GM19438 (cell line): ENCODE results near the gene TAGLN.
"Not testable (repeated sequence)": the region's sequence is repeated elsewhere in the genome, so short reads cannot be mapped to it uniquely, and the experiment has no call there.

Experiments
- ATAC-seq: cut with Tn5 transposase; IDR thresholded peaks from one replicate; pipeline ENCODE4 v1.9.1; 2021; ENCODE audit warnings: low read depth; ENCODE audit not compliant: unreplicated experiment

Gene TAGLN

DNA sequence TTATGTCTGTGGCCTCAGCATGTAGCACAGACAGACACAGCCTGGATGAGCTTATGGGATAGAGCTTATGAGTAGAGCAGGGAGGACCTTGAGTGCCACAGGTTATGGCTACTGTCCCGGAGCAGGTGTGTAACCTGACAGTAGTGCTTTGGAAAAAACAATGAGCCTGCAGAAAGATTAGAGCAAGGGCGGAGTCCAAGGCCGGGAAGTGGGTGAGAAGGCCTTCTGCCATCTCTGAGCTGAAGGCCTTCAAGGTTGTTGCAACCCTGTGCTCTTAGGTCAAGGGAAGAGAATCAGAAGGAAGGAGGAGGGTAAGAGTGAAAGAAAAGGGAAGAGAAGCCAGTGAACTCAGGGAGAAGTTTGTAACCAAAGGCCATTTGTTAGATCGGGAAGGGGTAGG lies 3.9 kb upstream of the TAGLN start:
- ATAC-seq: no peak

DNA sequence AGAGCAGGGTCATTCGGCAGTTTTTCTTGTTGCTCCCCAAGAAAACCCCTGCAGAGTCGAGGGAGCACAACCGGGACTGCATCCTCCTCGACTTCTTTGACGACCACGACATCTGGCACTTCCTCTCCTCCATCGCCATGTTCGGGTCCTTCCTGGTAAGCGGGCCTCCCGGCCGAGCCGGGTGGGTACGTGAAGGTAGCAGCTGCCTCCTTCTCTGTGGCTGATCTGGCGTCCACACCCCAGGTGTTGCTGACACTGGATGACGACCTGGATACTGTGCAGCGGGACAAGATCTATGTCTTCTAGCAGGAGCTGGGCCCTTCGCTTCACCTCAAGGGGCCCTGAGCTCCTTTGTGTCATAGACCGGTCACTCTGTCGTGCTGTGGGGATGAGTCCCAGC lies 3.4 kb upstream of the TAGLN start:
- ATAC-seq: no peak

DNA sequence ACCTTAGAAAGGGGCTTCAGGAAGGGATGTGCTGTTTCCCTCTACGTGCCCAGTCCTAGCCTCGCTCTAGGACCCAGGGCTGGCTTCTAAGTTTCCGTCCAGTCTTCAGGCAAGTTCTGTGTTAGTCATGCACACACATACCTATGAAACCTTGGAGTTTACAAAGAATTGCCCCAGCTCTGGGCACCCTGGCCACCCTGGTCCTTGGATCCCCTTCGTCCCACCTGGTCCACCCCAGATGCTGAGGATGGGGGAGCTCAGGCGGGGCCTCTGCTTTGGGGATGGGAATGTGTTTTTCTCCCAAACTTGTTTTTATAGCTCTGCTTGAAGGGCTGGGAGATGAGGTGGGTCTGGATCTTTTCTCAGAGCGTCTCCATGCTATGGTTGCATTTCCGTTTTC lies 2.2 kb upstream of the TAGLN start:
- no peak for ATAC-seq

DNA sequence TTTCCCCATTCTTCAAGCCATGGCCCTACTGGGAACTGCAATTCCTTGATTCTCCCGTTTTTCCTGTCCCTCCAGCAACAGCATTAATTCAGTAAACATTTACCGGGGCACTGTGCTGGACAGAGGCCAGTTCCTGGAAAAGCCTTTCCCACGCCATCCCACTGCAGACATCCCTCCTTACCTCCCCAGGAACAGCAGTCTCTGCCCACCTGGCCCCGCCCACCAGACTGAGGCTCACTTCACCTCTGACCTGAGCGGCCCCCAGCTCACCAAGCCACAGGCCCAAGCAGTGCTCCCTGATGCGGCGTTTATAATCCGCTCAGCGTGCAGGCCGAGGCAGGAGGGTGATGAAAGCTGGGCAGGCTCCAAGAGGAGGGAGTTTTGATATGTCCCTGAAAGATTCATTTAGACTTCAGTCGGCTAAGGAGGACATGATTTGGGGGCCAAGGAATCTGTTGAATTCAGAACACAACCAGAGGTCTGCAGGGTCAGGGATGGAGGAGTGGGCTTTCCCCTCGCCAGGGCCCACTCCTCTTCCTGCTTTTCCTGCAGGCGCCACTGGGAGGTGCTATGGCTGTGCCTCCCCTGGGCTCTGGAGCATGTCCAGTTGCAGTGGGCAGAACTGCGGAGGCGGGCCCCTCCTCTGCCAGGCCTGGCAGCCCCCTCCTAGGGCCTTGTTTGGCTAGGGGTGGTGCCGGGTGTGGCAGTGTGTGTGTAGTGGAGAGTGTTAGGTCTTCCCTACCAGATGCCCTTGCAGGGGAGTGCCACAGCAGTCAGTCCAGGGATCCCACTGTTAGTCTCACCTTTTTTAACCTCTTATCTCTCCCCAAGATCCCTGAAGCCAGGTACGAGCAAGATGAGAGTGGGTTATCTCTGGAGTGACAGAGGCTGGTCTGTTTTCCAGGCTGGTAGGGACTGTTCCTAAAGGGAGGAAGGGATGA lies 1.4 kb upstream of the TAGLN start:
- ATAC-seq: no peak

DNA sequence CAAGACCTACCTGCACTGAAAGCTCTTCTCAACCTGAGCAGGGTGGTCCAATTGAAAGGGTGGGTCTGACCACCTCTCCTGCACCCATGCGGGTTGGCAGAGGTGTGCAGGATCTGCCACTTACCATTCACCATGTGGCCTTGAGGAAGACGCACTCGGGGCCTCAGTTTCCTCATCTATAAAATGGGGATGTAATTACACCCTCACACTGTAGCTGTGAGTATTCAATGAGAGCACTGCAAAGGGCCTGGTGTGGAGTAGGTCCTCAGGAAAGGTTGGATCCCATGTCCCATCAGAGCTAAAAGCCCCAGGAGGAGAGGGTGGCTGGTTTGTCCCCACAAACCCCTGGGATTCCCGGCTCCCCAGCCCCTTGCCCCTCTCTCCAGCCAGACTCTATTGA lies 557 bp upstream of the TAGLN start:
- no peak for ATAC-seq

DNA sequence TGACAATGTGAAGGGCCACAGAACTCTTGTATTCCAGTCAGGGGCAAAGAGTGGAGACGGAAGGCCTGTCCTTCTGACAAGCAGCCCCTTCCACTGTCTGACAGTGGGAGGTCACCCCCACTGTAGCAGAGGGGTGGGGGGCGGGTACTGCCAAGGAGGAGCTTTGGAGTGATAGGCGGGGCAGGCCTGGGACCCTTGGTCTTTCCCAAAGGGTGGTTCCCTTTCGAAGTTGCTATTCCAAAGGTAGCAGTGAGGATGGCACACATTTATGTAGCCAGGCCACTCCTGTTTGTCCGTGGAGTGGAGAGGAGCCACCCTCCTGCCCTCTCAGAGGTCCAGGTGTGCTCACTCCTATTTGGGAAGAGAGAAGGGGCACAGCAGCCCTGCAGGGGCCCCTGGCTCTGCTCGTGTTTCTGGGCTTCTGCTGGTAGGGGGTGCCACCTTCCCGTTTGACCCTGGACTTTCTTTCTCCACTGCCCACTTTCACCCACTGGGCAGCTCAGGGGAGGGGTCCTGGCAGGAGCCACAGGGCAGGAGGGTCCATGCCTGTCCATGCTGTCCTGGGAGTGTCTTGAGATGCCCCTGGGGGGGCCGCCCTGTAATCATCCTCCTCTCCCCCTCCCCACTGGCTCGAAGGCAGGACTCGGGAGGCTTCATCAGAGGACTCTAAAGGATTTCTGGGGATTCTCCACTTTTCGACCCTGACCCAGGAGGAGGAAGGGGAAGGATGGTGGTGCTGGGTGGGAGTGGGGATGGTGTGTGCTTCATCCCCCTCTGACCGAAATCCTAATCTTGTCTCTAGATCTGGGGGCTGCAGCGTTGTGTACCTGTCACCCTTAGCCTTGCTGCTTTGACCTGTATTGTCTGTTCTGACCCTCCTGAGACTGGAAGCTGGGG lies 994 bp downstream of the TAGLN start:
- ATAC-seq: no peak

DNA sequence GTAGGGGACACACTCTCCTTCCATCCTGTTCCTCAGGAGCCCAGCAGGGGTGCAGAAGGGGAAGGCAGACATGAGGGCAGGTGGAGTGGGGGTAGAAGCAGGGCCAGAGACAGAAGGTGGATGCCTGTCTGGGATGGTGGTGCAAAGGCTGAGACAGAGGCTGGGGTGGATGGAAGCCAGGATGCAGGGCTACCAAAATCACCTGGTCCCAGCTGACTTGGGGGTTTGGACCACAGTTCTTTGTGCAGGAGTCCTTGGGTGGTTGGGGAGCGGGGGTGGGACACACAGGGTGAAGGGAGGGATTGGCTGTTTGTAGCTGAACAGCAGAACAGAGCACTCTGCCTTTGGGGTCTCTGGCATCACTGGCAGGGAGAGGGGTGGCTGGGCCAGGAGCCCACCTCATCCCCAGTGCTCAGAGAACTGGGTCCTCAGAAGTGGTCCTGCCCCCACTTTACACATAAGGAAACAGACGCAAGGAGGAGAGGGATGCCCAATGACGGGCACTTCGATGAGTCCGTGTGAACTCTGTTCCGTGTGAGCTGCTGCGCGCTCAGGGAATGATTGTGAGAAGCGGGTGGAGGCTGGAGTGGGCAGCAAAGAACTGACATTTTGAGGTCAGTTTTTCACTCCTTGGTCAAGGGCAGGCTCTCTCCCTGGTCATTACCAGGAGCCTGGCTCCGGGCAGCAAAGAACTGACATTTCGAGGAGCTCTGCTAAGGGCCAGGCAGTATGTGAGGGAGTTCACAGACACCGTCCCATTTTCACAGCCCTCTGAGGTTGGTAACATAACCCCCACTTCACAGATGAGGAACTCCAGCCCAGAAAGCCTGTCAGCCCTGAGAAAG lies 1.9 kb downstream of the TAGLN start:
- ATAC-seq: no peak

DNA sequence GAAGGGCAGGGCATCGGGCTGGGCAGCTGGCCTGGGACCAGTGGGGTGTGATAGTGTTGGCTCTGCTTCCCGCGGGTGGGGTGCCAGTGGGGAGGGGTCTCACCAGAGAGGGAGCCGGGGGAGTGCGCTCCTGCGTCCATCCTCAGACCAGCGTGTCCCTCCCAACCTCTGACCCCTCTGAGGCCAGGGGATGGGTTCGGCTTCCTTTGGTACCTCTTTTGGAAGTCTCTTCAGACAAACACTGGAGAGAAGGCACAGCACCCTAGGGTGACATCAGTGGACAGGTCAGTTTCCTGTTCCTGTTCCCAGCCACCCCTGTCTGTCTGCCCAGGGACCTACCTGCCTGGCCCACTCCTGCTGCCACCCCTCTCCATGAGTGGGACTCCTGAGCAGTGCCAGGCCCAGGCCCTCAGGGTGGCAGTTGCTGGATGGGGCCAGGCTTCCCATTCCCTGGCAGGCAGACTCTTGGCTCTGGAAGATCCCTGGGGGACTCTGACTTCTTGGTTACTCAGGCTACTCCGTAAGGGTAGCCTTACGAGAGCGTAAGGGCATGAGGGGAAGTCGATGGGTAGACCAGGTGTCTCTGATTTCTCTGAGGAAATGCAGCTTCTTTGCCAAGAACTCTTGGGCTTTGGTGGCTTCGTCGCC lies 2.6 kb downstream of the TAGLN start:
- ATAC-seq: no peak

DNA sequence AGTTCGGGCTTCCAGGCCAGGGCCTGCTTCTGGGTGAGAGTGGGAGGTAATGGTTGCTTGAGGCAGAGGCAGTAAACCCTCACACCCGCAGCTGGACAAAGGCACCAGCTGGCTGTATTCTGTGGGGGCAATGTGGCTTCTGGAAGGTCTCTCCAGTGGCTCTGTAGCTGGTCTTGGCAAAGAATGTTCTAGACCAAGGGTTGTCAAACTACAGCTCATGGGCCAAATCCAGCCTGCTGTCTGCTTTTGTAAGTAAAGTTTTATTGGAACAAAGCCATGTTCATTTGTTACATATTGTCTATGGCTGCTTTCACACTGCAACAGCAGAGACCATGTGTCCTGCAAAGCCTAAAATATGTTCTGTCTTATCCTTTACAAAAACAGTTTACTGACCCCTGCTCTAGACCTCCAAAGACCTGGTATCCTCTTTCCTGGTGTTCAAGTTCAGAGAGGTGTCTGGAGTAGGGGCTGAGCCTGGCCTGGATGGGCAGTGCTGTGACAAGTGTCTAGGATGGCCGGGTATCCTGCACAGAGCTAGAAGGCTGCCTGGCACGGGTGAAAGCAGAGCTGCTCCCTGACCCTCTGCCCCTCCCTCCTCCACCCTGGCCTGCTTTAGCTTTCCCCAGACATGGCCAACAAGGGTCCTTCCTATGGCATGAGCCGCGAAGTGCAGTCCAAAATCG lies 3.4 kb downstream of the TAGLN start:
- no peak for ATAC-seq

DNA sequence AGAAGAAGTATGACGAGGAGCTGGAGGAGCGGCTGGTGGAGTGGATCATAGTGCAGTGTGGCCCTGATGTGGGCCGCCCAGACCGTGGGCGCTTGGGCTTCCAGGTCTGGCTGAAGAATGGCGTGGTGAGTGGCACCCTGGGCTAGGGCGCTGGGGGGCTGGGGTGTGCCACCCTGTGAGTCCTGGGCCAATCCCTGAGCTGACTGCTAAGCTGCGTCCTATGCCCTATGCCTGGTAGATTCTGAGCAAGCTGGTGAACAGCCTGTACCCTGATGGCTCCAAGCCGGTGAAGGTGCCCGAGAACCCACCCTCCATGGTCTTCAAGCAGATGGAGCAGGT lies 3.9 kb downstream of the TAGLN start:
- ATAC-seq: no peak

DNA sequence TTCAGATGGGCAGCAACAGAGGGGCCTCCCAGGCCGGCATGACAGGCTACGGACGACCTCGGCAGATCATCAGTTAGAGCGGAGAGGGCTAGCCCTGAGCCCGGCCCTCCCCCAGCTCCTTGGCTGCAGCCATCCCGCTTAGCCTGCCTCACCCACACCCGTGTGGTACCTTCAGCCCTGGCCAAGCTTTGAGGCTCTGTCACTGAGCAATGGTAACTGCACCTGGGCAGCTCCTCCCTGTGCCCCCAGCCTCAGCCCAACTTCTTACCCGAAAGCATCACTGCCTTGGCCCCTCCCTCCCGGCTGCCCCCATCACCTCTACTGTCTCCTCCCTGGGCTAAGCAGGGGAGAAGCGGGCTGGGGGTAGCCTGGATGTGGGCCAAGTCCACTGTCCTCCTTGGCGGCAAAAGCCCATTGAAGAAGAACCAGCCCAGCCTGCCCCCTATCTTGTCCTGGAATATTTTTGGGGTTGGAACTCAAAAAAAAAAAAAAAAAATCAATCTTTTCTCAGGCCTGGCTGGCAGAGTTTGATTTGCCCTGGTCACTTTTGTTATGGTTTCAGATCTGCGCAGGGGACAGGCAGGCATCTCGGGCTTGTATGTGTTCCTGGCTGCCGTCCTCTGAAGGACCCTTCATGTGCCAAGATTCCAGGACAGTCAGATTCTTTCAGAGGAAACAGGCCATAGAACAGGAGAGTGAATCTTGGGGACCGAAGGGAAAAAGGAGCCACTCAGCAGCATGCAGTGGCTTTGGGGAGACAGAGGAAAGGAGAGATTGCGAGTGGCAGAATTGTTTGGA lies 5.3 kb downstream of the TAGLN start:
- ATAC-seq: no peak

DNA sequence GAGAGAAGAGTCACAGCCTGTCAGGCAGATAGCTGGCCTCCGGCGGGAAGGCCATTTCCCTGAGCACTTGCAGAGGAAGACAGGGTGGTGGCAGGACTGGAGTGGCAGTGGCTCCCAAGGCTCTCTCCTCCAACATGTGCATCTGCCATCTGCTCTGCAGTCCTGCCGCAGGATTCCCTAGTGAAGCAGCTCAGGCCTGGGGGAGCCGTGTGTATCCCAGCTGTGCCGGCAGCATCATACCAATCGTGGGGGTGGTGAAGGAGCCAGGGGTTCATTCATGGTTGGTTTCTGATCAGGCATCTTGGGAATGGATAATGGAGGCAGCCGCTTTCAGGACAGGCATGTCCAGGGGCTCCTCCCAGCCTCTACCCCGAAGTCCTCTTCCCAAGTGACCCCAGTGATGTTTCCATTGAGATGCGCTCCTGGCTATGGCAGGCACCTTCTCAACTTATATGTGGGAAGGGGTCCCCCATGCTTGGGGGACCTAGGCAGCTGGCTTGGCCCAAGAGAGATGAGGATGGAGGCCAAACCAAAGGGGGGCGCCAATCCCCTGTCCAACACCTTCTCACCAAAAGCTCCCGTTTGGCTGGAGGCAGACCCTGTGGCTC lies 6.1 kb downstream of the TAGLN start:
- ATAC-seq: no peak

DNA sequence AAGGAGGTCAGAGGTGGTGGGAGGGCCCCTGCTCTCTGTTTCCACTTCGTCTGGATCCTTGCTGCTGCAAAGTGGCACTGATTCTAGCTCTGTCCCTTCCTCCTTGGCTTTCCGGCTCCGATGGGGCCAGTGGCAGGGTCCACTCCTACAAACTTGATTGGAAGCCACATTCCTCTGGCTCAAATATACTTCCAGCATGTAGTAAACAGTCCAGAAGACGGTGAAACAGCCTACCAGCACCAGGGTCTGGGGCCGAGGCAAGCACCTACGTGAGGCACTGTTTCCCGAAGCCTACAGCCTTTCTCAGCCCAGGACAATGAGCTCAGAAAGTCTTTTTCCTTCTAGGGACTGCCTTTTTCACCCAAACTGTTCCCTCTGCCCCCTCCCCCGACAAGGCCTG lies 6.9 kb downstream of the TAGLN start:
- ATAC-seq: not testable (repeated sequence)

DNA sequence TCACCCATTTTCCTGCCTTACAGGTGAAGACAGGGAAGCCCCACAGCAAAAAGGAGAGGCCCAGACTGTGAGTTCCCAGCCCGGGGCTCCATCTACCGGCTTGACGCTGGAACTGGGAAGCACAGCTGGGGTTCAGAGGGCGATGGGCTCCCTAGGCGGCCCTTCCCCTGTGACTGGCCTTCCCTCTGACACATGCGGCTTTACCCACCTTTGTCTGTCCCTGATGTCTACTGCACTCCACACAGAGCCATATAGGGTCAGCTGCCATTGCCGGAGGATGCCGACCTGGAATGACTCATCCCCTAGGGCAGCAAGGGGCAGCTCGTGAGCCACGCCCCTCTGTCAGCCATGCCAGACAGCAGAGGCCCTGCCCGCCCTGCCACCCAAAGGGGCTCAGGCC lies 7.7 kb downstream of the TAGLN start:
- not testable (repeated sequence) for ATAC-seq

DNA sequence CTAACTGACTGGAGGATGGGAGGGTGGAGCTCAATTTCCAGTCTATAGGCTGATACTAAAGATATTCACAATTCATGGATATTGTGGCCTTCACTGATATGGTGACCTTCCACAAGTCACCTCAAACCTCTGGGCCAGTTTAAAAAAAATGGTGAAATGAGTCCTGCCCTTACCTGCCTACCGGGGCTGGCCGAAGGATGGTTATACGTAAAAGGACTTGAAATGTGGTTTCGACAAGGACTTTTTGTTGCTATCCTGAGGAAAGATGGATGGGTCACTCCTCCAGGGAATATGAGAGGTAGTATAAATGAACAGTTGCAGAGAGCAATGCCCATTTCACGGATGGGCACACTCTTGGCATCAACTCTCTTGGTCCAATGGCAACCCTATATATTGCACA lies 8.3 kb downstream of the TAGLN start:
- ATAC-seq: not testable (repeated sequence)

DNA sequence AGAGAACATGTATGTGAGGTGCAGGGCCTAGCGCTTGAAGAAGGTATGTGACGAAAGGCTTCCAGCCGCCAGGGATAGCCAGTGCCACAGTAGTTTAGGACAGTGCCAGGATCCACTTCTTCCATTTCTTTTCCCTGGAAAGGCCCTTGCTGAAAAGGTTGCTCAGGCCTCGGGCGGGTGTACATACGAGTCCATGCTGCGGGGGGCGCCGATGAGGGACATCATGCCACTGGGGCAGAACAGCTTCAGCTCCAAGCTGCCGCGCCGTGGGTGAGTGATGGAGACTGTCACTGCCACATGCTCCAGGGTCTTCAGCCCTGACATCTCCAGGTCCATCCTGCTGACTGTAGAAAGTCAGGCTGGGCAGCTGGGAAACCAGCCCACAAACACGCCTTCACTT lies 9.5 kb downstream of the TAGLN start:
- ATAC-seq: not testable (repeated sequence)

DNA sequence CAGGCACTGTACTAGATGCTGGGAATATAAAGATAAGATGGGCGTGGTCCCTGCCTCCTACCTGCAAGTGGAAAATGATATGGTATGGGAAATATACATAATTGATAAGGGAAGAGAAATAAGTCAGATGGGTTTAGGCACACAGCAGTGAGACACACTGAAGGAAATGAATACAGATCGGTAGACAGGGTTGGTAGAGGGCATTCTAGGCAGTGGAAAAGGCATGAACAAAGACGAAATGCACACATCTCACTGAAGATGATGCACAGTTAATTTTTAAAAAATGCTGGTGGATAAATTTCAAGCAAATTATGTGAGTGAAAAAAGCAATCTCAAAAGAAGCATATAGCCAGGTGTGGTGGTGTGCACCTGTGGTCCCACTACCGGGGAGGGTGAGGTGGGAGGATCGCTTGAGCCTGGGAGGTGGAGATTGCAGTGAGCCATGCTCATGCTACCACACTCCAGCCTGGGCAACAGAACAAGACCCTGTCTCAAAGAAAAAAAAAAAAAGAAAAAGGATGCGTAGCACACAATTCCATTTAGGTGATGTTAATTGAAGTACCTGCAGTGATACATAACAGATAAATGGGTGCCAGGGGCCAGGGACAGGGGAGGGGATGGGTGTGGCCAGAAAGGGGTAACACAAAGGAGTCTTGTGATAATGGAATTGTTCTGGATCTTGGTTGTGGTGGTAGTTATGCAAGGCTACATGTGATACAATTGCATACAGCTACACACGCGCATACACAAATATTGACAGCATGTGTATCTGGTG lies 10.4 kb downstream of the TAGLN start:
- ATAC-seq: not testable (repeated sequence)

DNA sequence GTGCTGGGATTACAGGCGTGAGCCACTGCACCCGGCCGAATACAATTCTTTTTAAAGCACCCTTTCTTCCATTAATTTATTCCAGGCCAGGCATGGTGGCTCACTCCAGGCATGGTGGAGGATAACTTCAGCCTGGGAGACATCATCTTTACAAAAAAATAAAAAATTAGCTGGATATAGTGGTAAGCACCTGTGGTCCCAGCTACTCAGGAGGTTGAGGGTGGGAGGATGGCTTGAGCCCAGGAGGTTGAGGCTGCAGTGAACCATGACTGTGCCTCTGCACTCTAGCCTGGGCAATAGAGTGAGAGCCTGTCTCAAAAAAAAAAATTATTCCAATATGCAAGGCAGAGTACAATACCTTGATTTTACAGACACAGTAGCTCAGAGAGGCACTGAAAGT lies 11.4 kb downstream of the TAGLN start:
- no peak for ATAC-seq
